Muscle of arm (tissue), 12 donors: Measurements from ENCODE around the gene SESTD1. TPM values are rescaled to one million over a fixed set of nuclear protein-coding genes. Genes with fewer than 3 reads are reported as not detected.

ENCODE experiments used
- DNase-seq: peaks from one replicate; pipeline ENCODE4 v3.0.0-alpha.2; 2013
- polyA plus RNA-seq, 12 donors: library from polyadenylated mRNA; unstranded; fragments of 120-200 nt; gene quantifications; one replicate each; pipeline ENCODE4 v1.2.1, GENCODE V29; 2013; ENCODE audit not compliant: insufficient read length in 12 of 12

SESTD1 gene
- polyA plus RNA-seq, 12 donors = 20.9 to 44.9 (median 39.1) TPM; not detected in 1

DNA sequence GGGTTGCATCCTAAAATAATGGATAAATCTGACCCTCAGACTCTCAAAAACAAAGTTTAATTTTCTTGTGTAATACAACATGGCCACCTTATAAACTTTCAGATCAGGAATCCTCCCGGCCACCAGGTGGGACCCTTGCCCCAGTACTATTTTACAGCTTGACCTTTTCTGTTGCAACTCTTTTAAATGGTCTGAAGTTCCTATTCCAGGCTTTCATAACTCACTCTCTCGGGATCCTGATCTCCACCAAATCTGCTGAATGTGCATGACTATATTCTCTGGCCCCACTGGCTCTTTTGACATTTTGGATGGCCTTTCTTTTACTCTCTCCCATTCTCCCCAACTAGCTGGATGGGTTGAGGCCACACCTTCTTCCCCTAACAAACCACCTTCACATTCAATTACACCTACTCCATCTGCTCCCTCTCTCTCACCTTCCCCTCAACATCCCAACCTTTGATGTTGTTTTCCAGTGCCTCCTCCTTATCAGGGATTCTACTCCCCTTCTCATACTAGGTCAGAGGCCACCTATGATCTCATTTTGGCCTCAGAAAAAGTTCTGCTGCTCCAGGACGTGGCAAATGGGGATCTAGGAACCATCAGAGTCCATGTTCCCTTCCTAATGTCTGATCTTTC, 70.8 kb downstream of the SESTD1 start:
- DNase-seq = no peak

DNA sequence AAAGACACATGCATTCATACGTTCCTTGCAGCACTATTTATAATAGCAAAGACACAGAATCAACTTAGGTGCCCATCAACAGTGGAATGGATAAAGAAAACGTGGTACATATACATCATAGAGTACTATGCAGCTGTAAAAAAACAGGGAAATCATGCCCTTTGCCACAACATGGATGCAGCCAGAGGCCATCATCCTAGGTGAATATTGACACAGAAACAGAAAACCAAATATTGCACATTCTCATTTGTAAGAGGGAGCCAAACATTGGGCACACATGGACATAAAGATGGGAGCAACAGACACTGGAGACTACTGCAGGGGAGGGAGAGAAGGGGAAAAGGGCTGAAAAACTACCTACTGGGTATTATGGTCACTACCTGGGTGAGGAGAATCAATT, 73.5 kb downstream of the SESTD1 start:
- DNase-seq = no peak

DNA sequence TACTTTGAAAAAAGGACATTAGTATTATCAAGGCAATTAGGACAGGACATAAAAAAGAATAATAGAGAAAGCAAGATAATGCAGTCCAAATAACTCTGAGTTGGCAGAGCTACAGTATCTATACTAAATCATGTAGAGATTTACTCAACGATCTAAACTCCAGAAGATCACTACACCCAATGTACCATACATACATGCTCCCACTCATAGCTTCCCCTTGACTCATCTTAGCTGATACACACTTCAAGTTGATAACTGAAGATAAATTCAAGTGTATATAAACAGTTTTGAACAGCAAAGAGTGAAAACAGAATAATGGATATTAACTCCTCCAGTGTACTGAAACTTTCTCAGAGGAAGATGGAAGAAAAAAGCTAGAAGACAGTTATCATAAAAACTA, 78.5 kb downstream of the SESTD1 start:
- no peak for DNase-seq

DNA sequence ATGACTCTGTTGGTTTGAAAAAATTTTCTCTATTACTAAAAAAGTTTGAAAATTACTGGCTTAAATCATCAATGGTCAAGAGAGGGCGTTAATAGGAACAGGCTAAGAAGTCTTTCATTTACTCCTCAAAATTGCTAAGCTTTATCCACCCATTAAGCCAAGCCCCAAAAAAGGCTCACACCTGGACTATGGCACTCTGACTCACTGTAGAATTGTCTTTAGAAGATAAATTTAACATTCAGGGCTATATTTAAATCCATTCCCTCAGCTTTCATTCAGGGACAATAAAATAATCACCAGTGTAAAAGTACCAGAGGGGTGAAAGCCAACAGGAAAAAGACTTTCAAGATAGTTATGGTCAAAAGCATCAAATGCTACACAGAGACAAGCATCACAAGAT, 80.0 kb downstream of the SESTD1 start:
- no peak for DNase-seq

DNA sequence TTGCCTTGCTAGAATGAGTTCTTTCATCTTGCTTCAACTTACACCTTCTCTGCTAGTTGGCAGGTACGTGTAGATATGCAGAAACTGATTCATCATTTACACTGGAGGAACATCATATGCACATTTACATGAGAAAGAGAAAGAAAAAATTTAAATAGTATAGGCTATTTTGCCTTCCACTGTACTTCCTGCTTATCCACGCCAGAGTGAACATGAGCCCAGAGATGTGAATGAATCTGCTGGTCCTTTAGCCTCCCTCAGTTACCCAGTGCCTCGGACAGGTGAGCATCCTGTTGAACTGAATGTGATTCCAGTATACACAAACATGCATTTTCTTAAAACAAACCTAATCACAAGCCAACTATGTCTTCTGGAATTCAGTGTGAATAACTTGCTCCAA, 83.6 kb downstream of the SESTD1 start:
- DNase-seq = no peak

DNA sequence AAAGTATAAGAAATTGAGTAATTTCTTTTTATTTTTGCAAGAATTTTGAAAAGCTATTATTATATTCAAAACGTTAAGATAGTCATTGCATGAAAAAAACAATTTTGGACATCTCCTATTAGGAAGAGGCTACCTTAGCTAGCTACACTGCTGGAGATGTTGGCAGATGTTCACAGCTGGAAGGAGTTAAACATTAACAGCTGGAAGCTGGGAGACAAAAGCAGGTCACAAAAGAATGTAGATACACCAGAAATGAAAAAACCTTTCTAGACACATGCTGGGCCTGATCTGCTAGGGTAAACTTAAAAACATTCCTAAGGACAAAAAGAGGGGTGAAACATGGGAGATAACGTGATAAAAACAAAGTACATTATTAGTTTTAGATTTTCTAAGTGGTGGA, 84.4 kb downstream of the SESTD1 start:
- DNase-seq = no peak

DNA sequence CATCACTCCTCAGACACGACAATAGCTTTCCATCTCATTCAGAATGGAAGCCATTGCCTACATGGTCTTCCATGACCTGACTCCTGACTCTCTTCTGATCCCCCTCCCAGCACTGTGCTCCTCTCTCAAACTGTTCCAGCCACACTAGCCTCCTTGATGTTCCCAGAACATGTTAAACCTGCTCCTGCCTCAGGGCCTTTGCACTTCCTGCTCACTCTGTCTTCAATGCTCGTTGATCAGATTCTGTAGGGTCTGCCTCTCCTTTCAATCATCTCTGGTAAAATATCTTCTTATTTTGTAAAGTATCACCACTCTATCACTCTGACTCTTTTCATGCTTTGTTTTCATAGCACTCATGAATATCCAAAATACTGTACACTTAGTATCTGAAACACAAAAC, 84.9 kb downstream of the SESTD1 start:
- DNase-seq = no peak

DNA sequence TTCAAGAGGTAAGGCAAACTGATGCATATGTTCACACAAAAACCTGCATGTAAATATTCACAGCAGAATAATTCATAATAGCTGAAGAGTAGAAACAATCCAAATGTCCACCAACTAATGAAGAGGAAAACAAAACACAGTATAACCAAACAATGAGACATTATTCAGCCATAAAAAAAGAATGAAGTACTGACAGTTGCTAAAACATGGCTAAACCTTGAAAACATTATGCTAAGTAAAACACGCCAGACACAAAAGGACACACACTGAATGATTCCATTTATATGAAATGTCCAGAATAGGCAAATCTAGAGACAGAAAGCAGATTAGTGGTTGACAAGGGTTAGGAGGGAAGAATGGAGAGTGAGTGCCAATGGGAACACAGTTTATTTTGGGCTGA, 86.9 kb downstream of the SESTD1 start:
- DNase-seq = no peak

DNA sequence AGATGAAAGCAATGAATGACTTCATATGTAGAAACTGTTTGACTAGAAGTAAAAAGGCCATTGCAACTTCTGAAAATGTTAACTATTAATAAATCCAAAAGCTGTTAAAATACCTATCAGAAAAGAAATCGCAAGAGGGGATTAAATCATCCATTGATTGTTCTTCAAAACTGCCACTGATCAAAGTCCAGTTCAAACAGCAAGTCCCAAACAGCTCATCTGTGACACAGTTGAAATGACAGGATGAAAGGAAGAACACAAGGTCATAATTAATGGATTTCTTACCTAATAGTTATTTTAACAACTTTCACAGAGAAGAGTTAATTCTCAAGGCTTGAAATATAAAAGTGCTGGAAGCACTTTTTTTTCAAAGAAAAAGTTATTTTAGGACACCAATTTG, 90.4 kb downstream of the SESTD1 start:
- DNase-seq = no peak

DNA sequence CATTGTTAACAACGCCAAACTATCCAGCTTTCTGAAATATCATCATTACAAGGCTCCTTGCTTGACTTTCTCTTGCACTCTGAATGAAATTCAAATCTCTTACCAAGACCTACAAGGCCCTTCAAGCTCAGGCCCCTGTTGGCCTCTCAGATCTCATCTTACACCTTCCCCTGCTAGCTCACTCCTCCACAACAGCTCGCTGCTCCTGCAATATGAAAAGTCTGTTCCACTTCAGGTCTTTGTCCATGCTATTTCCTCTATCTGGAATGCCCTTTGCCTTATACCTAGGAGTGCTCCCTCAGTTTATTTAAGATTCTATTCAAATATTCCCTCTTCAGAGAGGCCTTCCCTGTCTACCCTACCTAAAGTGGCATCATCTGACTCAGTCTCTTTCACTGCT, 91.7 kb downstream of the SESTD1 start:
- DNase-seq = no peak

DNA sequence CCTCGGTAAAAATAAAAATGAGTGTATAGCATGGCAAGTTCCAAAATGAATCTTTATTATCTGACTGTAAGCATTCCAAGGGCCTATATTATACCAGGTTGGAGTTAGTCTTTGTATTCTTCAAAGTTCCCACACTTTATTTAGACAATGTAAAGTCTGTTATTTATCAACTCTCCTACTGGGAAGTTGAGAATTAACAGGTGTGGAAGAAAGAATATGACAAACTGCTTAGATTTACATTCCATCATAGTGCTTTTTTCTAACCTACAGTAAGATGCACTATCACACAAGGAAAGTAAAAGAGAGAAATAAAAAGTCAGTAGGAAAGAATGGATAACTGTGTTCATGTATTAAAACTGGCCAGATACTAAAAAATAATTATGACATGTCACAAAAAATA, 93.3 kb downstream of the SESTD1 start:
- no peak for DNase-seq

DNA sequence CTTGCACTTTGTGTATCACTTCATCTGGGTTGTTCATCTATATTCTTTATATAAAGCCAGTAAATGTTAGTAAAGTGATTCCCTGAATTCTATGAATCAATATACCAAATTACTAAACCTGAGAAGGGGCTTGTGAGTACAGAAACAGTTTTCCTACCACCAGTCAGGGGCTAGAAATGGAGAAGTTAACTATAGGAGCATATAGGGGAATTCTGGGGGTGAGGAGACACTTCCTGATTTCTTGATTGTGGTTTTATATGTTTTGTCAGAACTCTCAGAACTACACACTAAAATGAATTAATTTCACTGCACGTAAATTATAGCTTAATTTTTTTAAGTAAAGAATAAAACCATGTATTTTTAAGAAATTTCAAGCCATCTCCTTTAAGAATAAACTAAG, 93.7 kb downstream of the SESTD1 start:
- no peak for DNase-seq

DNA sequence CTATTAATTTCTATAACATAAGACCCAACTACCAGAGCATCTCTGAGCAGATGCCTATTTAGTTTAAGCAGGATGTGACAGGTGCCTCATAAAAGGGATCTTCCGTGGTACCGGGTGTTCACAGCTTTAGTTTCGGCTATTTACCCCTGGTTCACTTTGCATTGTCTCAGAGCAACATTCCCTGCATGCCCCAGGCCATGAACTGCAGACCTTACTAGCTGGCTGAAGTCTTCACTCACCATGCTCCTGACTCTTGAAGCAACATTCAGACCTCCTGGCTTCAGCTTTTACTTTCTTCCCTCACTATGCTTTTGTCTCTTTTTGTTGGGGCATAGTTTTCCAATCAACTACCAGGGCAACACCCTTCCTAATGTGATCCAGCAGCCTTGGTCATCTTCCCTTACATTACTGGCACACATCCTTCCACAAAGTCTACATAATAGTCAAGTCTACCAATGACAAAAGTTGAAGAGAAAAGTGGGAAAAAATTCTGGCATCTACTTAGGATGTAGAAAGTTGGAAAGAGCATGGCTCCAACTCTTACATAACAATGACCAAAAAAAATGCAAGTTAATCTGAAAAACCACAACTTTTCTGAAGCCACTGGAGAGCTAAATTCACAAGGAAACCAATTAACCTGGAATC, 99.2 kb downstream of the SESTD1 start:
- no peak for DNase-seq

DNA sequence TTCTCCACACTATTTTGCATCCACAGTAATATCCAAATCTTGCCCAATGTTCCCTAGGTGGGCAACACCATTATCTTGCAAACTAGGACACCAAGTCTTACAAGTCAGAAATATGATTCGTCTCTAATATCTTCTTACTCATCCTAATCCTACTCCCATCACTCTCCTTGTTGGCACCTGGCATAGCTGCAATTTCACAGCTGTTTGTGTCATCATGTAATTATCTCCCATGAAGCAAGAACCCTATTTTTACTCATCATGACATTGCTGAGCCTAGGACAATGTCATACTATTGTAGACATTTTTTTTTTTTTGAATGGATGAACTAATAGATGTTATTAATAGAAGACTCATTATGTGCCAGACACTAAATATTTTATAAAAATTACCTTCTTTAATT, 123.4 kb downstream of the SESTD1 start:
- no peak for DNase-seq

DNA sequence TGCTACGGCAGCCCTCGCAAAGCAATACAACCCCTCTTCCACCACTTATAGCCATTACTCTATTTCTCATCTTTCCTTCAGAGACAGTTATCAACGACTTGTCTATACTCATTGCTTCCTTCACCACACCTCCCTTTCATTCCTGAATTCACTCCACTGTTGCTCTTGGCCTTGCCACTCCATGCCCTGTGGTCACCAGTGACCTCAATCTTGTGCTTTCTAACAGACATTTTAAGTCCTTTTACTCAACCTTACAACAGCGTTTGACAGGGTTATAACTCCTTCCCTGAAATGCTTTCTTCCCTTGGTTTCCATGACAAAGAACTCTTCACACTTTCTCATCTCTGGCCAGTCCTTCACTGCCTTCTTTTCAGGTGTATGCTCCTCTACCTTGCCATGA, 124.1 kb downstream of the SESTD1 start:
- no peak for DNase-seq

DNA sequence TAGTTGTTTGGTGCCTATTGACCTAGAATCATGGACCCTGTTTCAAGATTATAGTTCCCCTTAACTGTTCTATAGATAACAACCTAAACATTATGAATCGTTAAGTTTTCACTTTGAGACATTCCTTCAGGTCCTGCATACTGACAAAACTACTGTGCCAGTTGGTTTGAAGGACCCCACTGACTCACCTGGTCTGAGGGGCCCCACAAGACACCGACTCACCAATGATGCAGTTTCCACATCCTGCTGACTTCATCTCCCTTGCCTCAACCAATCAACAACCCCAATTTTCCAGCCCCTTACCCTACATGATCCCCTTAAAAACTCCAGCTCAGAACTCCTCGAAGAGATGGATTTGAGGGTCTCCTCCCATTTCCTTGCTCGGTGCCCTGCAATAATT, 125.1 kb downstream of the SESTD1 start:
- DNase-seq = no peak

DNA sequence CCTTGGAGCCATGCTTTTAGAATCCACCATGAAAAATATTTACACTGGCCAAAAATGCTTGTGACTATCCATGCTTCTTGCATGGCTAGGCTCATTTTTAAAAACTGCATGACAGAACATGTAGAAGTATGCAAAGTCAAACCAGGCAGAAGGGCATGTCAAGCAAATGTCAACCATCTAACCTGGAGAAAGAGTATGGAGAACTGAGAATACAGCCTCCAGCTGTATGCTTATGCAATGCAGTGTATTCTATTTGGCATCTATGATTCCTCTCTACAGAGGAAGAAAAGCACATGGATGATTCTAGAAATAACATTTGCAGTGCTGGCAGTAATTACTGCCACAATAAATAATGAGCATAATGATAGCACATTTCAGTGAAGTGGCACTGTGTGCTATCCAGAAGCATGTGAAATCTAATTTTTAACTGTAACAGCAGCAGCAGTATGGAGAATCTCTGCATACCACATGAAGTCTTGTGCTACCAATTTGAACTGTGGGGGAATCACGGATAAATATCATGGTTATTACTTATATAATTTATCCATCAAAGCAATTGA, 127.4 kb downstream of the SESTD1 start:
- DNase-seq = no peak

DNA sequence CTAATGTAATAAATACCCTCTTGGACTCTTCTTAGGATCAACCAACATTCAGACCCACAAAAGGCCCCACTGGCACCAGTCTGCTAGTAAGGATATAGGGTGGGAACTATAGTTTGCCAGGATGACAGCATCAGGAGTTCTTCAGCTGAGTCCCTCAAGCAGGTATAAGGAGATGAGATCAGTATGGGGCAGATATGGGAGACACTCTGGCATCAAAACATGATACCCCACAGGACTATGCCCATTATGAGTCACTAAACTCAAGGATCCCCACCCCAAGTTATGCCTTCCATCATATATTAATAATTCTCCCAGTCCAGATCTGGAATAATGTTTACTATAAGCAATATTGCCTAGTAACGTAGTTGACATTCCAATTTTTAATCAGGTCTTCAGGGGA, 131.6 kb downstream of the SESTD1 start:
- no peak for DNase-seq

DNA sequence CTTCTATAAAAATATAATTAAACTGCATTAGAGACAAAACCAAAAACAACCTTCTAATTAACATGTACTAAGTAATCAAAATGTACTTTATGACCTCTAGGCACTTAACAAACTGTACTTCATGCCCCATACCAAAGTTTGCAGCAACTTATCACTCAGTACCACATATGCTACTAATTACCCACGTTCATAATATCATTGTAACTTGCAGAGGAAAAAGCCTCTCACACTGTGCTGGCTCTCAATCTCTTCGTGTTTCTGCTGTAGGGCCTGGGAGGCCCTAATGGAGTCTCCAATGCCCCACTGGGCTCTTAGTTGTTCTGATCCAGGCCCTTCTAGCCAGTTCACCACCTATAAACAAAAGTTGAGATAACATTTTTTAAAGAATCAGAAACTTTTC, 132.6 kb downstream of the SESTD1 start:
- DNase-seq = no peak

DNA sequence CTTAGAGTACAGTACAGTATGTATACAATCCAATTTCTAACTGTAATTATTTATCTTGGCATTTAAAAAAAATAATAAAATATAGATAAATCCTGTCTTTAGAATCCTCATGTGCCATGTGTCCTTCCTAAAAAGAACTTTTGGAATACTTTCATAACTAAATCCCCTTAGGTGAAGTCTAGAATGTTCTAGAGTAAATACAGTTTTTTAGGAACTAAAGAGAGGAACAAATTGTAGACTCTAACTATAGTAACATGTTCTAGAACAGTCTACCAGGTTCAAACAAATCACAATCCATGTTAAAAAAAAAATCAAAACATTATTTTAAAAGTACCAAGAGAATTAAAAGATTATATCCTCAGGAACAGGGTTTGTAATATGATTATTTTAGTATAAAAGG, 134.1 kb downstream of the SESTD1 start:
- DNase-seq = no peak

DNA sequence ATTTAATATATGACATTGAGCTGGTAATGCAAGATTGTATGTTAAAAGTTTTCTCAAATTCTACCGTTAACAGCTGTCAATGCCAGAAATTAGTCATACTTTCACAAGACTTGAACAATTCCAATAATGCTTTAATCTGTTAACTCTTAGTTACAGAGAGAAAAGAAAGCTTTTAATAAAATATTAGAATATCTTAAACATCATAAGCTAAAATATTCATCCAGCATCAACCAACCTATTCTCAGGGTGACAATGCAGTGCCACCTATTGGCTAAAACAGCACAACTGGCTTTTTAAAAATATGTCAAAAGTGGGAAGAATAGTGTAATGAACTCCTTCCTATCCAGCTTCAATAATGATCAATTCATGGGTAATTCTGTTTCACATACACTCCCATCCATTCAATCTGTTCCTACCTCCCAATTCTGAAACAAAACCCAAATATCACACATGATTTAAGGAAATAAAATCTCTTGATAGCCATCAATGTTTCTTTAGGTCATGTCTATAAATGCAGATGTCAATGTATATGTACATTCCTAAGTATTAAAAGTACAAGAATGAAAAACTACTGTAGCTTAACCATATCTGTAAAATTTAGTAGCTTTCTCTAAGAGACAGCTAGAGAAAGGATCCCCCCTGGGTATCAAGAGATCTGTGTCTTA, 134.9 kb downstream of the SESTD1 start:
- peak; percentile 13 for DNase-seq

DNA sequence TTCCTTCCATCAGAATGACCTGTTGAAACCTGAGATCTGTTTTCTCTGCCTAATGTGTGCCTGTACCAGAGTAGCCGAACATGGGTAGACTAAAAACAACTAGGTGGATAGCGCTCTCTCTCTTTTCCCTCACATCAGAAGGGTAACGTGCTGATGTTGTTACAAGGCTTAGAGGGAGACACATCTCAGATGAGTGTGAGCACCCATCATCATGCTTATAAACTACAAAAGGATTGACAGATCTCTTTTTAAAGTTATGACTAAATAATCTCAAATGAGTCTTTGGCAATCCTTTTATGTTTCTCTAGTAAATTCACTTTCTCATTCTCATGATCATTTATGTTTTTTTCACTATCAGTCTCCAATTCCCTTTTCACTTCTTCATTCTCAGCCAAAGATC, 139.2 kb downstream of the SESTD1 start:
- no peak for DNase-seq

DNA sequence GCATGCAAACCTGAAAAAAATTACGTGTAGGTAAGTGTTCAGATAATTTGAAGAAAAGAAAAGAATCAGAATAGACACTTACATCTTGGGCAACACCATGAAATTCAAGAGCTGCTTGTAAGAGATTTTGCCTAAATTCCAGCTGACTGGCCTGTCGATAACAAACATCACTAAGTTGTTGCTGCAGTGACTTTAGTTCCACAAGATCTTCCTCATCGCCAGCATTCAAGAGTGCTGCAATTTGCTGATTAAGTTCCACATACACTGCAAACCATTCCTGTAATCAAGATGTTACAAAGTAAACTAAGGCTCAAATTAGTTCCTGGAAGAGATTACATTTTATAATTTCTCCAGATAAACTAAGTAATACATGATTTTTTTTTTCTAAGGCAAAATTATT, 140.3 kb downstream of the SESTD1 start:
- no peak for DNase-seq
